Right lobe of liver (tissue), 4 donors: ENCODE measurements around the gene BEST2.
A peak's percentile ranks its signal among the peaks of the same experiment; 100 is the strongest.

Source experiments
- POLR2A ChIP-seq: fragments of 450-650 bp; IDR thresholded peaks from one replicate; pipeline ENCODE4 v1.6.1; 2017; ENCODE audit warnings: antibody characterized with exemption, mild to moderate bottlenecking
- TF ChIP-seq, protein P1 (sequence below), 4 donors: fragments of 200-600 bp in 3 of 4; fragments of 450-650 bp in 1 of 4; IDR thresholded peaks; one replicate each; pipeline versions ENCODE4 v1.5.1 to v1.8.0; 2016 to 2022; ENCODE audit warnings: antibody characterized with exemption in 4 of 4, mild to moderate bottlenecking in 2 of 4
- donor health status: DM: no; HTN: no; CAD: no.
- donor health status: DM: no; HTN: no; CAD: no.
- donor health status: DM: no; HTN: yes; CAD: no.

DNA sequence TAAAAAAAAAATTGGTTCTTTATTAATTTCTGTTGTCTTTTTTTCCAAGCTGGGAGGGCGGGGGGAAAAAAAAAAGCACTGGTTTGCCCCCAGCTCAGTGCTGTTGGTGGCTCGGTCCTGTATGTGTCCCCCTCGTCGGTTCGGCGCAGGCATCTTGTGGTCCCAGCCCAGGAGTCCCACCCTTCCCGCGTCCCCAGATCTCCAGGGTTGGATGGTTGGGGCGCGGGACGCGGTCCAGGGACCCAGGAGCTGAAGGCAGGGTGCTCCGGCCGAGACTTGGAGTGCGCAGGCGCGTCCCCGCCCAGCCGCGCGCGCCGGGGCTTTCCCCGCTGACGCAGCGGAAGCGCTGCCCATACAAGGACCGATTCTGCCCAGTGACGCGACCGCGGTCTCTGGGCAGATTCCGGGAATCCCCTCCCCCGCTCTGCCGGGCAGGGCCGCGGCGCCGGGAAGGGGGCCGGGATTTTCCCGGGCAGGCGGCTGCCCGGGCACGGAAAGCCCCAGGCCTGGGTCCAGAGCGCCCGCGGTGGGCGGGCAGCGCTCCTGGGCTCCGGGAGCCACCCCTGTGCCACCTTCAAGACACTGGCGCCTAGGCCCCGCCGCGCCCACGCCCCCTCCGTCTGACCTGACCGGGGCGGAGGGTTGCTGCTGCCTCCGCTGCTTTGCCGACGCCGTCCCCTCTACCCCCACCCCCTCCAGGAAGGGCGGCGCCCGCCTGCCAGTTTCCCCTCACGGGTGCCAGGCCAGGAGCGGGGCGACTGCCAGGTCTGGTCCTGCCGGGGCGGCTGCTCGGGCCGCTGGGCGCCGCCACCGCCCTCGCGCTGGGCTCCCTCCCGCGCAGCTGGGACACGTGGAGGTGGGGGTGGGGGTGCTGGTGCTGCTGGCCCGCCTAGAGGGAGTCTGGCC lies 42.0 kb downstream of the BEST2 start:
- TF ChIP-seq, protein P1, sequence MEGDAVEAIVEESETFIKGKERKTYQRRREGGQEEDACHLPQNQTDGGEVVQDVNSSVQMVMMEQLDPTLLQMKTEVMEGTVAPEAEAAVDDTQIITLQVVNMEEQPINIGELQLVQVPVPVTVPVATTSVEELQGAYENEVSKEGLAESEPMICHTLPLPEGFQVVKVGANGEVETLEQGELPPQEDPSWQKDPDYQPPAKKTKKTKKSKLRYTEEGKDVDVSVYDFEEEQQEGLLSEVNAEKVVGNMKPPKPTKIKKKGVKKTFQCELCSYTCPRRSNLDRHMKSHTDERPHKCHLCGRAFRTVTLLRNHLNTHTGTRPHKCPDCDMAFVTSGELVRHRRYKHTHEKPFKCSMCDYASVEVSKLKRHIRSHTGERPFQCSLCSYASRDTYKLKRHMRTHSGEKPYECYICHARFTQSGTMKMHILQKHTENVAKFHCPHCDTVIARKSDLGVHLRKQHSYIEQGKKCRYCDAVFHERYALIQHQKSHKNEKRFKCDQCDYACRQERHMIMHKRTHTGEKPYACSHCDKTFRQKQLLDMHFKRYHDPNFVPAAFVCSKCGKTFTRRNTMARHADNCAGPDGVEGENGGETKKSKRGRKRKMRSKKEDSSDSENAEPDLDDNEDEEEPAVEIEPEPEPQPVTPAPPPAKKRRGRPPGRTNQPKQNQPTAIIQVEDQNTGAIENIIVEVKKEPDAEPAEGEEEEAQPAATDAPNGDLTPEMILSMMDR (IDR thresholded peaks at IDR 0.05), result no peak
- TF ChIP-seq POLR2A, result peak; percentile 91
